Activated CD8-positive, alpha-beta T cell treated with anti-CD3 and anti-CD28 coated beads, Interleukin-2, amount 10 ng/mL, durations not matched to agents 7 days and 5 days (primary cell): ENCODE measurements around the gene TNNT3. TPM values are rescaled to one million over a fixed set of nuclear protein-coding genes. Genes with fewer than 3 reads are reported as not detected.

Experiments
- ATAC-seq: fragments of 150-1000 bp; cut with Tn5 transposase; one replicate; pipeline ENCODE4 v1.10.0; 2021; ENCODE audit warnings: moderate library complexity
- CTCF ChIA-PET: fragments of 350-600 bp; sonication (Branson Sonifier 250); formaldehyde crosslinking; loops from one replicate; lab custom pipeline; 2021; ENCODE audit warnings: antibody characterized with exemption; lab: Charles Lee
- POLR2A ChIA-PET: fragments of 350-600 bp; sonication (Branson Sonifier 250); formaldehyde crosslinking; loops from one replicate; lab custom pipeline; 2021; ENCODE audit warnings: antibody characterized with exemption; lab: Charles Lee
- DNase-seq: peaks from one replicate; pipeline ENCODE4 v3.0.0-alpha.2; 2020
- H3K27ac Mint-ChIP-seq: one replicate; pipeline ENCODE4 v1.8.0; 2021; ENCODE audit warnings: mild to moderate bottlenecking, mixed read lengths
- H3K27me3 Mint-ChIP-seq: one replicate; pipeline ENCODE4 v1.8.0; 2021; ENCODE audit warnings: low read depth, mixed read lengths
- H3K36me3 Mint-ChIP-seq: one replicate; pipeline ENCODE4 v1.8.0; 2021; ENCODE audit warnings: low read depth, mixed read lengths
- H3K4me1 Mint-ChIP-seq: one replicate; pipeline ENCODE4 v1.8.0; 2021; ENCODE audit warnings: low read depth, mixed read lengths
- H3K4me3 Mint-ChIP-seq: one replicate; pipeline ENCODE4 v1.8.0; 2021; ENCODE audit warnings: mild to moderate bottlenecking, mixed read lengths
- H3K9me3 Mint-ChIP-seq: one replicate; pipeline ENCODE4 v1.8.0; 2022; ENCODE audit warnings: mixed read lengths; ENCODE audit not compliant: insufficient read depth
- total RNA-seq, 2 experiments: library from RNA; stranded (reverse); gene quantifications; one replicate each; pipeline ENCODE4 v1.2.3, GENCODE V29; 2021

The TNNT3 gene
- total RNA-seq, 2 experiments from 2014 or later: 2.6 to 2.8 TPM

DNA sequence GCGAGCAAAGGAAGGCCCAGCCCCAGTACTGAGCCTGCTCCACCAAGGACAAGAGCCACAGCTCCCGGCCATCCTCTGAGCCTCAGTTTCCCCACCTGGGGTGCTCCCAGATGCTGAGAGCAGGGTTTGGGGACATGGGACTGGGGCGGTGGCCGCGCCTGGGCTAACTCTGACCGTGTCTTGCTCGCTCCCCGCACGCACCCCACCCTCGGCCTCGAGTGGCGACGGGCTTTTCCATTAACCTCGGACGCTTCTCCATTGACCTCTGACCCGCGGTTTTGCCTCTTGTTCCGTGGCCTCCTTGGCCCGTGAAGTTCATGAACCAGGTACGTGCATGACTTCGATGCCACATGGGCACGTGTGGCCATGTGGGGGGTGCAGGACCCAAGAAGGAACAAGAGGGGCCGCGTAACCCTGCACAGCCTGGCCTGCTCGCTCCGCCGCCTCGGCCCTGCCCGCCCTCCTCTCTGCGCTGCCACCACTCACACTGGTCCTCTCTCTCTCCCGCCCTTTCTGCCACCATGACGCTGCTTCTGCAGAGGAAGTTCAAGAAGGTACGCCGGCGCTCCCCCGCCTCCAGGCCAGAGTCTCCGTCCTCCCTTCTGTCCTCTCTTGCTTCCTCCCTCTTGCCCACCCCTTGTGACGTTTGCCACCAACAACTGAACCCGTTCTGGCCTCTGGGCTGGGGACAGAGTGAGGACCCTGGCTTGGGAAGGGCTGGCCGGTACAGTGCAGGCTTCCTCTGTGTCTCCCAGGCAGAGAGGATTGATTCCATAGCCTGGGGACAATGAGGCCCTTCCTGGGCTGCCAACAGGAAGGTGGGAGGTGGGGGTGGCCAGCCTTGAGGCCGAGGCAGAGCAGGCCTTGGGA is 6.9 kb downstream of the TNNT3 start:
- DNase-seq: no peak
- ATAC-seq: no peak
- ChIA-PET POLR2A (no interaction called here), CTCF (no interaction called here)
- Mint-ChIP-seq H3K4me3 (no peak overlapping the region), H3K4me1 (peaks cover 8% of the 10 kb centered on the region), H3K27me3 (peaks cover 1% of the 10 kb centered on the region), H3K36me3 (no peaks in the 10 kb centered on the region), H3K27ac (no peak overlapping the region), H3K9me3 (no peaks in the 10 kb centered on the region)

- Mint-ChIP-seq H3K36me3 (no peaks in the 10 kb centered on the region), H3K4me3 (no peak overlapping the region), H3K27me3 (peaks cover 3% of the 10 kb centered on the region), H3K4me1 (peaks cover 8% of the 10 kb centered on the region), H3K27ac (no peak overlapping the region), H3K9me3 (no peaks in the 10 kb centered on the region)
- CTCF ChIA-PET: no interaction called here
- ATAC-seq: no peak
- POLR2A ChIA-PET: no interaction called here
- DNase-seq: no peak
Measured at GRCh38 chr11:1927026-1927847, 7.7 kb downstream of the TNNT3 start.

DNA sequence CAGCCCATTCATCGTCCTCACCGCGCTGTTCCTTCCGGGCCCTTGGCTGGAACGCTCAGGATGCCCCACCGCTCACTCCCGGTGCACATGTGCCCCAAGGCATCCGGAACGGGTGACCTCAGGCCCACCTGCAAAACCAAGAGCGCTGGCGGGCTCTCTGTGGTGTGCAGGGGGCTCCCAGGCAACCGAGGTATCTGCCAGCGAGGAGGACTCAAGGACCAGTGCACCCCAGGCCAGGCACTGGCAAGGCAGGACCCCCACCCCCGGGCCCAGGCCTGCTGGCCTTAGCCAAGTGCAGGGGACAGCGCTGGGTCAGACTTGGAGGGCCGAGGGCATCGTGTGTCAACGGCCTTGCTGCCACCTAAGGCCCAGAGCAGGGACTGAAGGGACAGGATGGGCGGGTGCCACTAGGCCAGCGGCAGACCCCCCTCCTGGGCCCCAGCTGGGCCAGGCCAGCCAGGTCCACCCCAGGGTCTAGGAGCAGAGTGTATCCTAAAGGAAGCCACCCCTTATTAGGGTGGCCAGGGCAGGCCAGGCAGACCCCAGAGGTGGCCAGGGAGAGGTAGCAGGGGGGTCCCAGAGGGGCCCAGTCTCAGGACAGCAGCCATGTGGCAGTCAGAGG is 8.5 kb downstream of the TNNT3 start:
- peaks cover 3% of the 10 kb centered on the region for H3K27me3 Mint-ChIP-seq
- no peak overlapping the region for H3K27ac Mint-ChIP-seq
- peaks cover 4% of the 10 kb centered on the region for H3K4me1 Mint-ChIP-seq
- POLR2A ChIA-PET: no interaction called here
- H3K9me3 Mint-ChIP-seq: no peaks in the 10 kb centered on the region
- H3K36me3 Mint-ChIP-seq: no peaks in the 10 kb centered on the region
- CTCF ChIA-PET: no interaction called here
- ATAC-seq (no peak), DNase-seq (no peak)
- no peak overlapping the region for H3K4me3 Mint-ChIP-seq

- CTCF ChIA-PET: no interaction called here
- ATAC-seq (no peak), DNase-seq (no peak)
- POLR2A ChIA-PET: no interaction called here
- H3K27ac Mint-ChIP-seq: no peak overlapping the region
- no peak overlapping the region for H3K4me3 Mint-ChIP-seq
- peaks cover 5% of the 10 kb centered on the region for H3K27me3 Mint-ChIP-seq
- H3K36me3 Mint-ChIP-seq: no peaks in the 10 kb centered on the region
- H3K4me1 Mint-ChIP-seq: peaks cover 2% of the 10 kb centered on the region
- no peaks in the 10 kb centered on the region for H3K9me3 Mint-ChIP-seq
Measured at GRCh38 chr11:1928470-1928890, 9.0 kb downstream of the TNNT3 start.

- Mint-ChIP-seq H3K9me3 (no peaks in the 10 kb centered on the region), H3K4me3 (no peak overlapping the region), H3K4me1 (peaks cover 2% of the 10 kb centered on the region), H3K36me3 (no peaks in the 10 kb centered on the region), H3K27me3 (peaks cover 5% of the 10 kb centered on the region), H3K27ac (no peak overlapping the region)
- DNase-seq (no peak), ATAC-seq (no peak)
- ChIA-PET POLR2A (no interaction called here), CTCF (no interaction called here)
Measured at GRCh38 chr11:1928891-1929541, 9.5 kb downstream of the TNNT3 start.

DNA sequence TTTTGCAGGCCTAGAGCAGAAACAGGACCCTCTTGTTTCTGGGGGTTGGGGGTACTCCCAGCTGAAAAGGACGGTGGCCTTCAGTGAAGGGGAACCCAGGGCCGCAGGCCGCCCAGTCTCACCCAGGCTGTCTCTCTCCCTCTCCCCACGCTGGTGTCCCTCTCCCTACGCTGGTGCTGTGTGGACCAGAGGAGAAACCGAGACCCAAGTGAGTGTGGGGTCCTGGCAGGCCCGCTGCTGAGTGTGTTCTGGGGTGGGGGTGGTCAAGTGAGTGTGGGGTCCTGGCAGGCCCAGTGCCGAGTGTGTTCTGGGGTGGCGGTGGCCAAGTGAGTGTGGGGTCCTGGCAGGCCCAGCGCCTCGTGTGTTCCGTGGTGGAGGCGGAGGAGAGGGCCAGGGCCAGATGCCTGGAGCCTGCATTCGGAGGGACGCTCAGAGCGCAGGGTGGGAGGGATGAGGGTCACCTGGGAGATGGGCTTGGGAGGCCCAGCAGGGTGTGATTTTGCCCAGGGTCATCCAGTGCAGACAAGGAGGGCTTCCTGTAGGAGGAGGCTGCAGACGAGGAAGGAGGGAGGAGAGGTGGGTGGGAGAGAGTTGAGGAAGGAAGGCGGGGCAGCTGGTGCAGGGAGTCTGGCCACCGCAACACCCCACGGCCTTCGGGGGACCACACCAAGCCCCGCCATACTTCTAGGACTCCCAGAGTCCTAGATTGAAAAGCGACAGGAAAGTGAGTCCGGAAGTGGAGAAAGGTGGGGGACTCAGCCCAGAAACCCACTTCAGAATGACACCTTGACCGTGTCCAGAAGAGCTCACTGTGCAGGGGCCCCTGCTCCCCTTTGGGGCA is 10.3 kb downstream of the TNNT3 start:
- H3K36me3 Mint-ChIP-seq: no peaks in the 10 kb centered on the region
- no peaks in the 10 kb centered on the region for H3K9me3 Mint-ChIP-seq
- no peak overlapping the region for H3K27ac Mint-ChIP-seq
- peaks cover 5% of the 10 kb centered on the region for H3K27me3 Mint-ChIP-seq
- ChIA-PET CTCF (no interaction called here), POLR2A (interaction anchor here (1.2 kb wide), 1 partner anchor 13 kb away, joined by 3 read pairs; no protein-coding TSS in a partner anchor)
- H3K4me3 Mint-ChIP-seq: no peak overlapping the region
- peaks cover 2% of the 10 kb centered on the region for H3K4me1 Mint-ChIP-seq
- no peak for ATAC-seq
- DNase-seq: no peak

DNA sequence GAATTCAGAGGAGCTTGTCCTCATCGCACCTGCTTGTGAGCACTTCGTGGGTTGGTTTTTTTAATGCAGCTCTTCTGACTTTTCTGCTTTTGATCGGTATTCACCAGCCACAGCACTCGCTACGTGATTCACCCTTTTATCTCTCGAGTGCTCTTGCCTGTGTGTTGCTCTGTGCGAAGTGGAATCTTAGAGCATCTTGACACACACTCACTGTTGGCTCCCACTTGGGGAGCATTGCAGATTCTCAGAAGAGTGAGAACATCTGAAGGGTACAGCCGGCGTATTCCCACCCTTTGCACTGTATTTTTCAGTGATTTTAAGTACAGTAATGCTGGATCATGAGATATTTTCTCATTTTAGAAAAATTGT is 10.9 kb downstream of the TNNT3 start:
- Mint-ChIP-seq H3K4me3 (no peak overlapping the region), H3K27me3 (peaks cover 5% of the 10 kb centered on the region), H3K4me1 (peaks cover 2% of the 10 kb centered on the region), H3K9me3 (no peaks in the 10 kb centered on the region), H3K36me3 (no peaks in the 10 kb centered on the region), H3K27ac (no peak overlapping the region)
- CTCF ChIA-PET: no interaction called here
- DNase-seq (no peak), ATAC-seq (peak; percentile 39)
- POLR2A ChIA-PET: interaction anchor here (1.2 kb wide), 1 partner anchor 13 kb away, joined by 3 read pairs; no protein-coding TSS in a partner anchor

GRCh38 chr11:1931341-1932104 is 12.0 kb downstream of the TNNT3 start:
- Mint-ChIP-seq H3K27ac (no peak overlapping the region), H3K4me1 (peaks cover 2% of the 10 kb centered on the region), H3K36me3 (no peaks in the 10 kb centered on the region), H3K4me3 (no peak overlapping the region), H3K27me3 (peaks cover 5% of the 10 kb centered on the region), H3K9me3 (no peaks in the 10 kb centered on the region)
- ChIA-PET POLR2A (no interaction called here), CTCF (interaction anchor here (0.8 kb wide), 1 partner anchor 49 kb away, joined by 3 read pairs; no protein-coding TSS in a partner anchor)
- ATAC-seq: no peak
- no peak for DNase-seq

- Mint-ChIP-seq H3K4me3 (no peak overlapping the region), H3K9me3 (no peaks in the 10 kb centered on the region), H3K36me3 (no peaks in the 10 kb centered on the region), H3K4me1 (peaks cover 2% of the 10 kb centered on the region), H3K27ac (no peak overlapping the region), H3K27me3 (peaks cover 5% of the 10 kb centered on the region)
- ATAC-seq (no peak), DNase-seq (no peak)
- ChIA-PET CTCF (no interaction called here), POLR2A (no interaction called here)
Measured at GRCh38 chr11:1932105-1932480, 12.6 kb downstream of the TNNT3 start.

GRCh38 chr11:1932681-1933080 is 13.2 kb downstream of the TNNT3 start:
- POLR2A ChIA-PET: no interaction called here
- Mint-ChIP-seq H3K4me3 (no peak overlapping the region), H3K27me3 (peaks cover 5% of the 10 kb centered on the region), H3K9me3 (no peaks in the 10 kb centered on the region), H3K4me1 (peaks cover 2% of the 10 kb centered on the region), H3K27ac (no peak overlapping the region), H3K36me3 (no peaks in the 10 kb centered on the region)
- no peak for ATAC-seq
- CTCF ChIA-PET: no interaction called here
- no peak for DNase-seq
